Measurements from ENCODE around the gene COQ8B. TPM values are rescaled to one million over a fixed set of nuclear protein-coding genes. Genes with fewer than 3 reads are reported as not detected.

The COQ8B gene
- total and polyA plus RNA-seq, 10 donors = 18.4 to 40.2 (median 32.6) TPM

DNA sequence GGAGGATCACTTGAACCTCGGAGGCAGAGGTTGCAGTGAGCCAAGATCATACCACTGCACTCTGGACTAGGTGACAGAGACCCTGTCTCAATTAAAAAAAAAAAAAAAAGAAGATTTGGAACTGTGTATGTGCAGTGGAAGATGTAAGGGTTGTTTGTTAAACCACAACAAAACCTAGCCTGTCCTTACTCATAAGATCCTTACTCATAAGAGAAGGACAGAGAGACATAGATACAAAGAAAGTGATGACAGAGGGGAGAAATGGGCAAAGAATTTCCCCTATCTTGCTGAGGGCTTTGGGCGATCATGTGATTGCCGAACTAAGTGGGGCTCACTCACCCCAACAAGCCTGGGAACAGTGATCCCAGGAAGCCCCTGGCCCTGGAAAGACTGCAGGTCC, 8.2 kb upstream of the COQ8B start:
- intact Hi-C loops (cut with DNase I; ENCODE audit: low total_unique reads) = no loop called here
- TF ChIP-seq, protein P1, sequence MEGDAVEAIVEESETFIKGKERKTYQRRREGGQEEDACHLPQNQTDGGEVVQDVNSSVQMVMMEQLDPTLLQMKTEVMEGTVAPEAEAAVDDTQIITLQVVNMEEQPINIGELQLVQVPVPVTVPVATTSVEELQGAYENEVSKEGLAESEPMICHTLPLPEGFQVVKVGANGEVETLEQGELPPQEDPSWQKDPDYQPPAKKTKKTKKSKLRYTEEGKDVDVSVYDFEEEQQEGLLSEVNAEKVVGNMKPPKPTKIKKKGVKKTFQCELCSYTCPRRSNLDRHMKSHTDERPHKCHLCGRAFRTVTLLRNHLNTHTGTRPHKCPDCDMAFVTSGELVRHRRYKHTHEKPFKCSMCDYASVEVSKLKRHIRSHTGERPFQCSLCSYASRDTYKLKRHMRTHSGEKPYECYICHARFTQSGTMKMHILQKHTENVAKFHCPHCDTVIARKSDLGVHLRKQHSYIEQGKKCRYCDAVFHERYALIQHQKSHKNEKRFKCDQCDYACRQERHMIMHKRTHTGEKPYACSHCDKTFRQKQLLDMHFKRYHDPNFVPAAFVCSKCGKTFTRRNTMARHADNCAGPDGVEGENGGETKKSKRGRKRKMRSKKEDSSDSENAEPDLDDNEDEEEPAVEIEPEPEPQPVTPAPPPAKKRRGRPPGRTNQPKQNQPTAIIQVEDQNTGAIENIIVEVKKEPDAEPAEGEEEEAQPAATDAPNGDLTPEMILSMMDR (IDR thresholded peaks at IDR 0.05 in 8 of 11, conservative IDR thresholded peaks at IDR 0.05 in 3 of 11) = no peak
- no peak for TF ChIP-seq POLR2A (IDR thresholded peaks at IDR 0.05)
- no peak for TF ChIP-seq POLR2AphosphoS5 (IDR thresholded peaks at IDR 0.05)
- no peak for DNase-seq
- no peak overlapping the region for H3K4me3 ChIP-seq
- H3K36me3 ChIP-seq = peaks cover 0 to 77% (median 52%) of the 10 kb centered on the region in 6 donors
- peaks cover 0 to 4% (median 0%) of the 10 kb centered on the region in 8 donors for H3K9me3 ChIP-seq
- no peaks in the 10 kb centered on the region for H3K27me3 ChIP-seq (replicated peaks in 1 of 7)
- peaks cover 16 to 53% (median 31%) of the 10 kb centered on the region in 6 donors for H3K4me1 ChIP-seq
- no peak overlapping the region for H3K27ac ChIP-seq
- WGBS, 5 donors = 91 to 95% (median 92%) methylated on average over 3 of the region's 3 CpGs

DNA sequence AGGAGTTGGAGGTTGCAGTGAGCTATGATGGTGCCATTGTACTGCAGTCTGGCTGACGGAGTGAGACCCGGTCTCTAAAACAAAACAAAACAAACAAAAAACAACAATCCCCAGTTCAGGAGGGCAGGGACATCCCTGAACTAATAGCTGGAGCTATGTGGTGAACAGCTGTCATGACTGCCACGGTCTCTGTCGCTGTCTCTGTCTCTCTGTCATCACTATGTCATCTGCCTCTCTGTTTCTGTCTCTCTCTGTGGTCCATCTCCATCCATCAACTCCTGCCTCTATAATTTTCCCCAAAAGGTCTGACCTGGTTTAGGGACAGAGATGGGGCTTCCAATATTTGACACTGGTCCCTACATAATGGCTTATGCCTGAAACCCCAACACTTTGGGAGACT, 7.6 kb upstream of the COQ8B start:
- no peak for DNase-seq
- Histone ChIP-seq H3K9me3 (peaks cover 0 to 4% (median 0%) of the 10 kb centered on the region in 8 donors), H3K4me1 (peaks cover 21 to 58% (median 37%) of the 10 kb centered on the region in 6 donors), H3K27me3 (replicated peaks in 1 of 7) (no peaks in the 10 kb centered on the region), H3K27ac (no peak overlapping the region), H3K4me3 (no peak overlapping the region), H3K36me3 (peaks cover 0 to 71% (median 47%) of the 10 kb centered on the region in 6 donors)
- TF ChIP-seq, protein P1 (IDR thresholded peaks at IDR 0.05 in 8 of 11, conservative IDR thresholded peaks at IDR 0.05 in 3 of 11) = no peak
- TF ChIP-seq POLR2A (IDR thresholded peaks at IDR 0.05) (no peak), POLR2AphosphoS5 (IDR thresholded peaks at IDR 0.05) (no peak)
- intact Hi-C loops (cut with DNase I; ENCODE audit: low total_unique reads) = no loop called here
- 91 to 98% (median 97%) methylated on average over 4 of the region's 4 CpGs for WGBS, 5 donors

DNA sequence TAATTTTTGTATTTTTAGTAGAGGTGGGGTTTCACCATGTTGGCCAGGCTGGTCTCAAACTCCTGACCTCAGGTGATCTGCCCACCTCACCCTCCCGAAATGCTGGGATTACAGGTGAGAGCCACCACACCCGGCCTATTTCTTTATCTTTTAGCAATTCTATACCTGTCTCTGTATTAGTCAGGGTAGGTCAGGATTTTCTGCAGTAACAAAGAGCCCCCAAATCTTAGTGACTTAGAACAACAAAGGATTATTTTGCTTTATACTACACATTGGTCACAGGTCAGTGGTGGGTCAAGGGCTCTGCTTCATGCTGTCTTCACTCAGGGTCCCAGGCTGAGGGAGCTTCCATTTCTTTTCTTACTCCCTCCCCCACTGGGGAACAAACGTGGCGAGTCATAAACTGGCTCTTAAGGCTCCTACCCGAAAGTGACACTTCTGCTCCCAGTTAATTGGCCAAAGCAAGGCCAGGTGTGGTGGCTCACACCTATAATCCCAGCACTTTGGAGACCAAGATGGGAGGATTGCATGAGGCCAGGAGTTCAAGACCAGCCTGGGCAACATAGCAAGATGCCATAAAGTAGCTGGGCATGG, 7.1 kb upstream of the COQ8B start:
- no peak overlapping the region for H3K27ac ChIP-seq

More for the DNA sequence above, 7.1 kb upstream of the COQ8B start:
- Histone ChIP-seq H3K27me3 (replicated peaks in 1 of 7) (no peaks in the 10 kb centered on the region), H3K36me3 (peaks cover 0 to 66% (median 41%) of the 10 kb centered on the region in 6 donors), H3K9me3 (peaks cover 0 to 4% (median 0%) of the 10 kb centered on the region in 8 donors), H3K4me3 (no peak overlapping the region), H3K4me1 (peaks cover 25 to 64% (median 42%) of the 10 kb centered on the region in 6 donors)
- intact Hi-C loops (cut with DNase I; ENCODE audit: low total_unique reads) = no loop called here
- TF ChIP-seq POLR2A (IDR thresholded peaks at IDR 0.05) (no peak), POLR2AphosphoS5 (IDR thresholded peaks at IDR 0.05) (no peak)
- TF ChIP-seq, protein P1 (IDR thresholded peaks at IDR 0.05 in 8 of 11, conservative IDR thresholded peaks at IDR 0.05 in 3 of 11) = no peak
- DNase-seq = no peak
- WGBS, 5 donors = 88 to 95% (median 93%) methylated on average over 5 of the region's 5 CpGs
